HepG2 (cell line): ENCODE data around the gene TBC1D22A. TPM values are rescaled to one million over a fixed set of nuclear protein-coding genes. Genes with fewer than 3 reads are reported as not detected.
A peak's percentile ranks its signal among the peaks of the same experiment; 100 is the strongest.

Experiments
- ATAC-seq: fragments of 200-7000 bp; cut with Tn5 transposase; 3 replicates; pipeline ENCODE4 v1.9.1; 2020; ENCODE audit warnings: mild to moderate bottlenecking, moderate library complexity
- BruUV-seq: library from RNA; stranded (reverse); fragments of 400-500 nt; replicated peaks from 2 replicates; lab custom pipeline; 2021; lab: Mats Ljungman, UMichigan
- CTCF ChIA-PET: fragments of 300-600 bp; formaldehyde crosslinking; extraction: SDS; loops from one replicate; lab custom pipeline; 2021; ENCODE audit warnings: low total read pairs, inconsistent platforms, low intra/inter-chr PET ratio; lab: Yijun Ruan, JAX
- POLR2A ChIA-PET: fragments of 350-600 bp; sonication (Branson Sonifier 250); formaldehyde crosslinking; loops from one replicate; lab custom pipeline; 2020; ENCODE audit warnings: antibody characterized with exemption, inconsistent platforms; lab: Yijun Ruan, JAX
- DNase-seq: peaks from one replicate; pipeline ENCODE4 v3.0.0-alpha.2; 2015; ENCODE audit warnings: low spot score
- FAIRE-seq: peaks from 3 replicates; lab custom pipeline; 2011; peaks lifted over from hg19 to GRCh38; lab: Jason Lieb, UNC
- H2AFZ ChIP-seq: one replicate; pipeline ENCODE4 v1.6.1; 2011; ENCODE audit warnings: low read length, inconsistent platforms
- H3K27ac ChIP-seq: fragments of 300-600 bp; 3 replicates; pipeline ENCODE4 v1.8.0; 2011; ENCODE audit warnings: mixed run types, mild to moderate bottlenecking, mixed read lengths, low read length, inconsistent platforms; ENCODE audit not compliant: insufficient read depth; ENCODE audit errors: extremely low read length
- H3K27me3 ChIP-seq, 2 experiments: fragments of 200-600 bp in 1 of 2; 2 replicates in 1 of 2; 3 replicates in 1 of 2; pipeline versions ENCODE4 v1.6.0 to v1.8.0; 2011; ENCODE audit warnings: low read length in 2 of 2, mild to moderate bottlenecking in 2 of 2, moderate library complexity in 2 of 2, inconsistent platforms in 1 of 2; ENCODE audit not compliant: insufficient read depth in 2 of 2, control insufficient read depth in 1 of 2
- H3K36me3 ChIP-seq, 2 experiments: fragments of 200-600 bp in 1 of 2; replicated peaks in 1 of 2; 2 replicates in 1 of 2; 3 replicates in 1 of 2; pipeline versions ENCODE4 v1.5.1 to v1.8.0; 2011; ENCODE audit warnings: low read length in 2 of 2, inconsistent platforms in 1 of 2; ENCODE audit not compliant: insufficient read depth in 2 of 2, control insufficient read depth in 1 of 2
- H3K4me1 ChIP-seq: 2 replicates; pipeline ENCODE4 v1.5.1; 2012; ENCODE audit warnings: low read length, inconsistent platforms; ENCODE audit not compliant: insufficient read depth
- H3K4me2 ChIP-seq: 2 replicates; pipeline ENCODE4 v1.6.0; 2011; ENCODE audit warnings: low read depth, low read length, inconsistent platforms
- H3K4me3 ChIP-seq, 3 experiments: fragments of 200-600 bp in 1 of 3; sonication (generic), shearing (Covaris generic) in 1 of 3; replicated peaks in 1 of 3; 2 replicates each; pipeline ENCODE4 v1.5.1; 2011 to 2016; ENCODE audit warnings: low read length in 3 of 3, inconsistent platforms in 2 of 3, low read depth in 2 of 3, mild to moderate bottlenecking in 2 of 3, control low read depth in 1 of 3, mixed read lengths in 1 of 3; ENCODE audit not compliant: insufficient read depth in 1 of 3
- H3K79me2 ChIP-seq: one replicate; pipeline ENCODE4 v1.6.1; 2011; ENCODE audit warnings: low read length, inconsistent platforms; ENCODE audit not compliant: insufficient read depth
- H3K9ac ChIP-seq: 2 replicates; pipeline ENCODE4 v1.6.0; 2011; ENCODE audit warnings: mild to moderate bottlenecking, low read depth, low read length, inconsistent platforms; ENCODE audit not compliant: insufficient read depth
- H3K9me3 ChIP-seq: 2 replicates; pipeline ENCODE4 v1.5.1; 2012; ENCODE audit warnings: mild to moderate bottlenecking, low read length
- H4K20me1 ChIP-seq: 2 replicates; pipeline ENCODE4 v1.6.0; 2011; ENCODE audit warnings: inconsistent platforms, mild to moderate bottlenecking, low read length, moderate library complexity; ENCODE audit not compliant: insufficient read depth
- ARID5B ChIP-seq: IDR thresholded peaks from 2 replicates; pipeline ENCODE4 v1.4.0; 2020; ENCODE audit warnings: mild to moderate bottlenecking, missing genetic modification reagents
- GZF1 ChIP-seq: sonication (generic); formaldehyde crosslinking; IDR thresholded peaks from 2 replicates; pipeline ENCODE4 v1.5.1; 2020; ENCODE audit warnings: mild to moderate bottlenecking, missing genetic modification reagents
- MNT ChIP-seq: fragments of 450-650 bp; IDR thresholded peaks from 2 replicates; pipeline ENCODE4 v1.6.1; 2016
- NAIF1 ChIP-seq: sonication (generic); formaldehyde crosslinking; IDR thresholded peaks from 2 replicates; pipeline ENCODE4 v1.5.0; 2020; ENCODE audit warnings: mild to moderate bottlenecking, missing genetic modification reagents, borderline replicate concordance
- ZBTB38 ChIP-seq: sonication (generic); formaldehyde crosslinking; IDR thresholded peaks from 2 replicates; pipeline ENCODE4 v1.5.1; 2020; ENCODE audit warnings: mild to moderate bottlenecking, missing genetic modification reagents
- ZNF232 ChIP-seq: sonication (generic); formaldehyde crosslinking; IDR thresholded peaks from 2 replicates; pipeline ENCODE4 v1.4.0; 2020; ENCODE audit warnings: missing genetic modification reagents, borderline replicate concordance
- ZNF382 ChIP-seq: sonication (generic); formaldehyde crosslinking; IDR thresholded peaks from 2 replicates; pipeline ENCODE4 v1.5.0; 2020; ENCODE audit warnings: missing genetic modification reagents, mild to moderate bottlenecking, borderline replicate concordance
- WGBS: methylation state at CpG from one replicate; pipeline ENCODE4 v1.1.6; 2017; ENCODE audit warnings: low lambda C conversion rate; 5-methylcytosine and 5-hydroxymethylcytosine counted together
- in situ Hi-C: cut with HindIII; loops from 2 replicates; pipeline ENCODE4 v1.10.0; 2017; ENCODE audit warnings: low pct_unique_long_range_greater_than_20kb; ENCODE audit not compliant: extremely low pct_ligation_motif_present
- intact Hi-C: fragments of 100-400 bp; cut with micrococcal nuclease; formaldehyde crosslinking; loops from one replicate; pipeline ENCODE4 v1.10.0; 2022; ENCODE audit not compliant: unreplicated experiment
- polyA plus RNA-seq, 8 experiments: library from polyadenylated mRNA; depleted of rRNA in 3 of 8; stranded (reverse) in 7 of 8; unstranded in 1 of 8; fragments of >200 nt; fragmentation: Illumina TruSeq in 4 of 8; extraction: Trizol in 4 of 8; gene quantifications; 2 replicates each; pipeline versions ENCODE4 v1.2.1 to v1.2.3, GENCODE V29; 2011 to 2016; ENCODE audit warnings: low read depth in 4 of 8, missing spikeins in 1 of 8, mixed read lengths in 1 of 8; ENCODE audit not compliant: insufficient read depth in 1 of 8
- total RNA-seq, 5 experiments: library from RNA; depleted of rRNA; stranded (reverse); fragments of >200 nt; fragmentation: Illumina TruSeq; extraction: Trizol; gene quantifications; 2 replicates each; pipeline ENCODE4 v1.2.3, GENCODE V29; 2016; ENCODE audit warnings: low read depth in 1 of 5

Gene TBC1D22A
- total and polyA plus RNA-seq, 2 of the 13 experiments (the other 11 are each of a cell fraction or from before 2014, with no cell fraction given) = 17.3 to 18.0 TPM

GRCh38 chr22:46937185-46937584 lies 174.7 kb downstream of the TBC1D22A start (continued):
- TF ChIP-seq ZNF232 (CRISPR knock-in tag) (no peak), GZF1 (CRISPR knock-in tag) (no peak), ZBTB38 (CRISPR knock-in tag) (0 out of 2 replicates have a peak, but pooled peaks have one; percentile 24), ARID5B (CRISPR knock-in tag) (0 out of 2 replicates have a peak, but pooled peaks have one; percentile 18), MNT (peak; percentile 62)

- TF ChIP-seq ZNF382 (CRISPR knock-in tag) = no peak
- peak; percentile 58; the same call in 1 of the 2 replicates for TF ChIP-seq ZBTB38 (CRISPR knock-in tag)
- TF ChIP-seq NAIF1 (CRISPR knock-in tag) = no peak
- Histone ChIP-seq H3K27me3 (no peaks in the 10 kb centered on the region), H3K36me3 (peaks cover 2 to 6% of the 10 kb centered on the region in 2 experiments; a peak in 1 of 5 replicates), H3K27ac (peak overlapping the region; percentile 95), H3K9ac (0 out of 2 replicates have a peak overlapping the region, but pooled peaks have one; percentile 7), H3K4me2 (no peak overlapping the region), H3K4me3 (no peak overlapping the region), H4K20me1 (no peaks in the 10 kb centered on the region), H3K4me1 (peaks cover 51% of the 10 kb centered on the region), H3K9me3 (no peaks in the 10 kb centered on the region), H3K79me2 (peaks cover 2% of the 10 kb centered on the region), H2AFZ (no peak overlapping the region)
- 93% methylated on average over 7 of the region's 7 CpGs for WGBS
- intact Hi-C loops = loop anchor here (5.0 kb wide), 1 partner anchor 141 kb away; no protein-coding TSS in a partner anchor
- DNase-seq = no peak
- no peak for ATAC-seq
- ChIA-PET POLR2A (no interaction called here), CTCF (no interaction called here)
- no peak for FAIRE-seq
- in situ Hi-C loops = no loop called here
- no TSS peak for BruUV-seq
Observed at GRCh38 chr22:46937939-46938338, 175.5 kb downstream of the TBC1D22A start.
